Gastrocnemius medialis (tissue), 4 donors: ENCODE results near the gene PCYT2. TPM values are rescaled to one million over a fixed set of nuclear protein-coding genes. Genes with fewer than 3 reads are reported as not detected.

Experiments
- ATAC-seq, 2 donors: fragments of 150-250 bp; one replicate each; pipeline ENCODE4 v1.9.1; 2016
- DNase-seq, 2 donors: peaks; one replicate each; pipeline ENCODE4 v3.0.0-alpha.2; 2019
- H3K27ac ChIP-seq, 4 donors: fragments of 200-600 bp; sonication (generic); 1 replicate in 1 of 4; 2 replicates in 3 of 4; pipeline ENCODE4 v1.5.1; 2016 to 2018; ENCODE audit warnings: mild to moderate bottlenecking in 2 of 4, moderate library complexity in 1 of 4
- H3K27me3 ChIP-seq, 3 donors: fragments of 200-600 bp; sonication (generic) in 2 of 3; 1 replicate in 1 of 3; 2 replicates in 2 of 3; pipeline versions ENCODE4 v1.5.1 to v1.6.0; 2016 to 2019; ENCODE audit warnings: mild to moderate bottlenecking in 1 of 3, moderate library complexity in 1 of 3
- H3K36me3 ChIP-seq, 2 donors: fragments of 200-600 bp; sonication (generic) in 1 of 2; one replicate each; pipeline ENCODE4 v1.5.1; 2017 to 2018
- H3K4me1 ChIP-seq, 2 donors: fragments of 200-600 bp; sonication (generic) in 1 of 2; one replicate each; pipeline ENCODE4 v1.5.1; 2016 to 2017; ENCODE audit warnings: mild to moderate bottlenecking in 2 of 2
- H3K4me3 ChIP-seq, 4 donors: fragments of 200-600 bp; sonication (generic) in 3 of 4; 1 replicate in 1 of 4; 2 replicates in 3 of 4; pipeline ENCODE4 v1.5.1; 2016 to 2019; ENCODE audit warnings: mild to moderate bottlenecking in 2 of 4
- H3K9me3 ChIP-seq, 3 donors: fragments of 200-600 bp; sonication (generic) in 2 of 3; 1 replicate in 1 of 3; 2 replicates in 2 of 3; pipeline ENCODE4 v1.5.1; 2016 to 2019
- CTCF ChIP-seq, 5 experiments: fragments of 450-650 bp in 3 of 5; fragments of 200-600 bp in 2 of 5; sonication (generic) in 2 of 5; IDR thresholded peaks in 4 of 5; conservative IDR thresholded peaks in 1 of 5; 1 replicate in 4 of 5; 2 replicates in 1 of 5; pipeline ENCODE4 v1.5.1; 2016 to 2019; ENCODE audit warnings: antibody characterized with exemption in 5 of 5, mild to moderate bottlenecking in 3 of 5, moderate library complexity in 3 of 5
- POLR2A ChIP-seq, 2 donors: fragments of 450-650 bp; IDR thresholded peaks; one replicate each; pipeline ENCODE4 v1.6.1; 2017; ENCODE audit warnings: antibody characterized with exemption in 2 of 2, mild to moderate bottlenecking in 2 of 2, moderate library complexity in 2 of 2
- in situ Hi-C, 4 donors: fragments of 200-750 bp; cut with MboI; loops; one replicate each; pipeline versions ENCODE4 v1.15.0 to v1.8.0; 2017; ENCODE audit warnings: low sequenced_read_pairs in 4 of 4
- intact Hi-C: fragments of 100-400 bp; cut with DNase I; formaldehyde crosslinking; loops from one replicate; pipeline ENCODE4 v1.15.1; 2023; ENCODE audit warnings: low total_unique reads
- total RNA-seq, 4 donors: library from RNA; depleted of rRNA; stranded (reverse); fragments of >200 nt; gene quantifications; one replicate each; pipeline versions ENCODE4 v1.1.0 to v1.2.3, GENCODE V29; 2016

Gene PCYT2
- total RNA-seq, 4 donors from 2014 or later: 22.6 to 44.8 (median 37.1) TPM

DNA sequence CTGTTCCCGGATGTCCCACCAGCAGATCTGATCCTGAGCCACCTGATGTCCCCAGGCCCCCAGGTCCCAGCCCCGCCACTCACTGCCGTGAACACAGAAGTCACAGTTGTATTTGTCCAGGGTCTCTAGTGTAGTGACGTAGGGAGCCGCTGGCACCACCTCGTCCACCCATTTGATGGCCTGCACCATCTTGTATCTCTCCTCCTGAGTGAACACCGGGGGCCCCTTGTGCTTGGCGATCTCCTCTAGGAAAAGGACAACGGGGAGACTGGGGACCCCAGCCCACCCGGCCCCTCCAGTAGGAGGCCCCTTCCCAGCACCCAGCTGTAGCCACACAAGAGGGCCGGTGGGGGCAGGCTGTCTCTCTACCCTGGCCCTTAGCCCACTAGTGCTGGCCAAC lies 2.4 kb downstream of the PCYT2 start:
- Histone ChIP-seq H3K9me3 (no peaks in the 10 kb centered on the region), H3K36me3 (peaks cover 0 to 16% of the 10 kb centered on the region in 2 donors), H3K27me3 (no peaks in the 10 kb centered on the region), H3K27ac (no peak overlapping the region), H3K4me3 (no peak overlapping the region), H3K4me1 (peaks cover 21 to 27% of the 10 kb centered on the region in 2 donors)
- no peak for ATAC-seq
- no peak for TF ChIP-seq POLR2A (IDR thresholded peaks at IDR 0.05)
- TF ChIP-seq CTCF (IDR thresholded peaks at IDR 0.05 in 4 of 5, conservative IDR thresholded peaks at IDR 0.05 in 1 of 5): no peak
- in situ Hi-C loops (no loop called here), intact Hi-C loops (no loop called here)
- DNase-seq: no peak

DNA sequence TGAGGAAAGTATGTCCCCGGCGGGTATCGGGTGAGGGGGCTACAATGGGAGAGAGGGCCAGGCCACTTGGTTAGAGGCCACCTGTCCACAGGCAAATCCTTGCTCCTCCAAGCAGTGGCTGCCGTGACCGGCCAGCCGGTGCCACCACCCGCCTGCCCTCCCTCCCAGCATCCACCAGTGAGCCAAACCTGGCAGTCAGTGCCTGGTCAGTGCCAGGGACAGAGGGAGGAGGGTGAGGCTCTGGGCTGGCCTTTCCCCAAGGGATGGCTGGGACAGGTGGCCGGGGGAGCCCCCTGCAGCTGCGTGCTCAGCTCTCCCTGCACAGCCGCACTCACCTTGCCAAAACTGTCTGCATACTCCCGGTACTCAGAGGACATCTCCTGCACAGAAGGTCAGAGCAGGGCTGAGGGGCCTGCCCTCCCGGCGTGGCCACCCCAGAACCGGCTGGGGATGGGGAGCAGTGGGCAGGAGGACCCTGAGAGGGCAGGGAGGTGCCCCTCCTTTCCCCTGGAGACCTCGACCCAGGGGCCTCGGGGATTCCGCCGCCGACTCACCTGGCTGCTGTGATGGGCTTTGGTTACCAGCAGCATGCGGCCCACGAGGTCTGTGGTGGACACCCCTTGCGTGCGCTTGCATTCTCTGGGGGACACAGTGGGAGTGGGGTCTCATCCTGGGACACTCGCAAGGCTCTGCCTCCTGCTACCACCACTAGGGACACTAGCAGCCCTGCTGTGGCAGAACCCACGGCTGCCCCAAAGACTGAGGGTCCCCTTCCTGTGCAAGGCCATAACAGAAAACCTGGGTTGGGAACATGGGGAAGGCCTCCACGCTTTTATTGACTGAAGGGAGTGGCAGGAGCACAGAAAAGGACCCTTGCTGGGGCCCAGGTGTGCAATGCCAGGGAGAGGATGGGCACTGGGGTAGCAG lies 3.7 kb downstream of the PCYT2 start:
- Histone ChIP-seq H3K27ac (peak overlapping the region; percentile 39 to 69 (median 62)), H3K9me3 (no peaks in the 10 kb centered on the region), H3K4me3 (no peak overlapping the region), H3K4me1 (peaks cover 21 to 27% of the 10 kb centered on the region in 2 donors), H3K36me3 (peaks cover 0 to 3% of the 10 kb centered on the region in 2 donors), H3K27me3 (no peaks in the 10 kb centered on the region)
- in situ Hi-C loops (no loop called here), intact Hi-C loops (no loop called here)
- no peak for TF ChIP-seq CTCF (IDR thresholded peaks at IDR 0.05 in 4 of 5, conservative IDR thresholded peaks at IDR 0.05 in 1 of 5)
- no peak for TF ChIP-seq POLR2A (IDR thresholded peaks at IDR 0.05)
- ATAC-seq (peak in 1 of 2 donors; percentile 56), DNase-seq (peak; percentile 49 to 85)

GRCh38 chr17:81906476-81907218 lies 4.6 kb downstream of the PCYT2 start:
- DNase-seq (no peak), ATAC-seq (no peak)
- Histone ChIP-seq H3K36me3 (no peaks in the 10 kb centered on the region), H3K27me3 (no peaks in the 10 kb centered on the region), H3K27ac (peak overlapping the region; percentile 39 to 69 (median 62)), H3K4me1 (peaks cover 22 to 24% of the 10 kb centered on the region in 2 donors), H3K4me3 (no peak overlapping the region), H3K9me3 (no peaks in the 10 kb centered on the region)
- no peak for TF ChIP-seq POLR2A (IDR thresholded peaks at IDR 0.05)
- intact Hi-C loops: no loop called here
- in situ Hi-C loops: no loop called here

- Histone ChIP-seq H3K9me3 (no peaks in the 10 kb centered on the region), H3K36me3 (no peaks in the 10 kb centered on the region), H3K4me3 (no peak overlapping the region), H3K27ac (no peak overlapping the region), H3K4me1 (peaks cover 20 to 24% of the 10 kb centered on the region in 2 donors), H3K27me3 (no peaks in the 10 kb centered on the region)
- intact Hi-C loops (no loop called here), in situ Hi-C loops (no loop called here)
- no peak for TF ChIP-seq POLR2A (IDR thresholded peaks at IDR 0.05)
- ATAC-seq (no peak), DNase-seq (no peak)
Observed at GRCh38 chr17:81905993-81906392, 5.2 kb downstream of the PCYT2 start.

DNA sequence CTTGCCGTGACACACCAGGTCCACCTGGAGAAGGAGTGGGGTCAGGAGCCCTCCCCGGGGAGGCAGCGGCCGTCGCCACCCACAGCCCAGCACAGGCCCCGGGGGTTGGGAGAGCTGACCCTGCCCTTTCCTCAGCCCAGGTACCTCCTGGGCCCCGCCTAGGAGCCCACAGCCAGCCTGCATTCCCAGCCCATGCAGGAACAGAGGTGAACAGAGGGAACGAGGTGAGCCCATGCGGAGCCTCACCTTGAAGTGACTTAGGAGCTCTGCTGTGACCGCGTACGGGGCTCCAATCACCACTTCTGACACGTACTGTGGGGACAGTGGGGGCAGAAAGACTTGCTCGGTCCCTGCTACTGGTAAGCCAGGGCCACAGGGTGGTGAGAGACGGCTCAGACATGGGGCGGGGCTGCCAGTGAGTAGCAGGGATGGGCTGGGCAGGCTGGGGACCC lies 5.7 kb downstream of the PCYT2 start:
- DNase-seq (no peak), ATAC-seq (no peak)
- H3K27me3 ChIP-seq: no peaks in the 10 kb centered on the region
- peaks cover 16 to 23% of the 10 kb centered on the region in 2 donors for H3K4me1 ChIP-seq
- peaks cover 0 to 3% of the 10 kb centered on the region in 2 donors for H3K36me3 ChIP-seq
- in situ Hi-C loops (no loop called here), intact Hi-C loops (no loop called here)
- H3K9me3 ChIP-seq: no peaks in the 10 kb centered on the region
- no peak overlapping the region for H3K4me3 ChIP-seq
- no peak for TF ChIP-seq CTCF (IDR thresholded peaks at IDR 0.05 in 4 of 5, conservative IDR thresholded peaks at IDR 0.05 in 1 of 5)
- no peak overlapping the region for H3K27ac ChIP-seq
